IMR-90 (cell line): ENCODE measurements around the gene ARMC9. TPM values are rescaled to one million over a fixed set of nuclear protein-coding genes. Genes with fewer than 3 reads are reported as not detected.

Experiments used
- ATAC-seq: fragments of 200-7000 bp; cut with Tn5 transposase; 2 replicates; pipeline ENCODE4 v1.9.1; 2020; ENCODE audit warnings: low read depth, mild to moderate bottlenecking, moderate library complexity
- BruUV-seq: library from RNA; stranded (reverse); fragments of 400-500 nt; replicated peaks from 2 replicates; lab custom pipeline; 2021; lab: Mats Ljungman, UMichigan
- CTCF ChIA-PET: fragments of 300-600 bp; formaldehyde crosslinking; extraction: SDS; loops from one replicate; lab custom pipeline; 2021; ENCODE audit warnings: antibody characterized with exemption; lab: Yijun Ruan, JAX
- POLR2A ChIA-PET: fragments of 300-600 bp; sonication (Branson Sonifier 250); formaldehyde crosslinking; loops from one replicate; lab custom pipeline; 2022; ENCODE audit warnings: antibody characterized with exemption; ENCODE audit not compliant: unreplicated experiment; lab: Charles Lee
- DNase-seq: peaks from one replicate; pipeline ENCODE4 v3.0.0; 2013
- H2AFZ ChIP-seq: replicated peaks from 2 replicates; pipeline ENCODE3; 2013; ENCODE audit warnings: low read length, mild to moderate bottlenecking; ENCODE audit not compliant: poor library complexity
- H2AK5ac ChIP-seq: 2 replicates; pipeline ENCODE4 v1.6.1; 2013; ENCODE audit warnings: low read depth, low read length, inconsistent platforms
- H2AK9ac ChIP-seq: replicated peaks from 2 replicates; pipeline ENCODE3; 2013; ENCODE audit warnings: mild to moderate bottlenecking, low read depth, low read length, moderate library complexity; ENCODE audit not compliant: poor library complexity
- H2BK120ac ChIP-seq: 2 replicates; pipeline ENCODE4 v1.6.1; 2013; ENCODE audit warnings: low read depth, low read length, inconsistent platforms
- H2BK15ac ChIP-seq: 3 replicates; pipeline ENCODE4 v1.6.1; 2013; ENCODE audit warnings: low read depth, low read length, inconsistent platforms
- H2BK20ac ChIP-seq: 2 replicates; pipeline ENCODE4 v1.6.1; 2013; ENCODE audit warnings: low read depth, mild to moderate bottlenecking, inconsistent platforms, low read length, moderate library complexity
- H2BK5ac ChIP-seq: 2 replicates; pipeline ENCODE4 v1.6.1; 2013; ENCODE audit warnings: mild to moderate bottlenecking, low read depth, low read length, inconsistent platforms; ENCODE audit not compliant: poor library complexity, severe bottlenecking
- H3K14ac ChIP-seq: replicated peaks from 2 replicates; pipeline ENCODE4 v1.6.1; 2013; ENCODE audit warnings: low read depth, low read length, inconsistent platforms
- H3K18ac ChIP-seq: 2 replicates; pipeline ENCODE4 v1.6.1; 2013; ENCODE audit warnings: low read depth, low read length, control low read depth
- H3K23ac ChIP-seq: 2 replicates; pipeline ENCODE4 v1.6.1; 2013; ENCODE audit warnings: low read depth, low read length, inconsistent platforms
- H3K27ac ChIP-seq: 2 replicates; pipeline ENCODE4 v1.5.1; 2013; ENCODE audit warnings: mild to moderate bottlenecking, control low read depth, low read length; ENCODE audit not compliant: insufficient read depth
- H3K27me3 ChIP-seq: 2 replicates; pipeline ENCODE4 v1.6.1; 2013; ENCODE audit warnings: low read length; ENCODE audit not compliant: control insufficient read depth, insufficient read depth
- H3K36me3 ChIP-seq: 2 replicates; pipeline ENCODE4 v1.6.1; 2013; ENCODE audit warnings: low read length, mixed read lengths; ENCODE audit not compliant: control insufficient read depth, insufficient read depth
- H3K4ac ChIP-seq: 2 replicates; pipeline ENCODE4 v1.6.1; 2013; ENCODE audit warnings: low read depth, low read length, inconsistent platforms
- H3K4me1 ChIP-seq: 2 replicates; pipeline ENCODE4 v1.6.1; 2013; ENCODE audit warnings: low read length, mixed read lengths; ENCODE audit not compliant: control insufficient read depth, insufficient read depth
- H3K4me2 ChIP-seq: 2 replicates; pipeline ENCODE4 v1.6.1; 2013; ENCODE audit warnings: low read depth, mild to moderate bottlenecking, control low read depth, low read length, moderate library complexity
- H3K4me3 ChIP-seq: 2 replicates; pipeline ENCODE4 v1.5.1; 2013; ENCODE audit warnings: low read depth, mild to moderate bottlenecking, control low read depth, low read length, moderate library complexity; ENCODE audit not compliant: insufficient read depth
- H3K56ac ChIP-seq: 2 replicates; pipeline ENCODE4 v1.6.1; 2013; ENCODE audit warnings: low read length, inconsistent platforms; ENCODE audit not compliant: insufficient read depth; ENCODE audit errors: extremely low read depth
- H3K79me1 ChIP-seq, 2 experiments: 2 replicates each; pipeline ENCODE4 v1.6.1; 2013; ENCODE audit warnings: low read length in 2 of 2, inconsistent platforms in 1 of 2, low read depth in 1 of 2
- H3K9ac ChIP-seq: 2 replicates; pipeline ENCODE4 v1.6.1; 2013; ENCODE audit warnings: low read depth, low read length, control low read depth
- H3K9me1 ChIP-seq: 2 replicates; pipeline ENCODE4 v1.6.1; 2013; ENCODE audit warnings: low read length, inconsistent platforms; ENCODE audit not compliant: insufficient read depth
- H3K9me3 ChIP-seq: 2 replicates; pipeline ENCODE4 v1.6.1; 2013; ENCODE audit warnings: low read length; ENCODE audit not compliant: control insufficient read depth, insufficient read depth
- H4K20me1 ChIP-seq: 2 replicates; pipeline ENCODE4 v1.6.1; 2013; ENCODE audit warnings: low read length, inconsistent platforms; ENCODE audit not compliant: insufficient read depth
- H4K5ac ChIP-seq: 2 replicates; pipeline ENCODE4 v1.6.1; 2013; ENCODE audit warnings: mild to moderate bottlenecking, low read depth, low read length, control low read depth
- H4K8ac ChIP-seq, 2 experiments: 2 replicates each; pipeline ENCODE4 v1.6.1; 2013; ENCODE audit warnings: low read depth in 2 of 2, low read length in 2 of 2, control low read depth in 1 of 2, inconsistent platforms in 1 of 2
- H4K91ac ChIP-seq: 2 replicates; pipeline ENCODE4 v1.6.1; 2013; ENCODE audit warnings: low read depth, low read length, inconsistent platforms; ENCODE audit not compliant: insufficient read depth
- BHLHE40 ChIP-seq: fragments of 150-350 bp; IDR thresholded peaks from 2 replicates; pipeline ENCODE4 v1.6.1; 2016; ENCODE audit warnings: mild to moderate bottlenecking, low read depth, low read length
- CEBPB ChIP-seq: IDR thresholded peaks from 2 replicates; pipeline ENCODE4 v1.6.1; 2012; ENCODE audit warnings: low read depth, low read length, improper control_type of control experiment
- CHD1 ChIP-seq: IDR thresholded peaks from 2 replicates; pipeline ENCODE4 v1.6.1; 2012; ENCODE audit warnings: low read depth, low read length, improper control_type of control experiment
- ELK1 ChIP-seq: fragments of 150-350 bp; IDR thresholded peaks from 2 replicates; pipeline ENCODE4 v1.6.1; 2016; ENCODE audit warnings: low read depth, mild to moderate bottlenecking, low read length, moderate library complexity, borderline replicate concordance
- FOS ChIP-seq: fragments of 150-350 bp; IDR thresholded peaks from 2 replicates; pipeline ENCODE4 v1.6.1; 2016; ENCODE audit warnings: low read depth, low read length
- MAFK ChIP-seq: IDR thresholded peaks from 2 replicates; pipeline ENCODE4 v1.6.1; 2012; ENCODE audit warnings: low read depth, low read length, improper control_type of control experiment
- MAZ ChIP-seq: IDR thresholded peaks from 2 replicates; pipeline ENCODE4 v1.6.1; 2012; ENCODE audit warnings: low read depth, mild to moderate bottlenecking, low read length, improper control_type of control experiment, moderate library complexity, borderline replicate concordance
- NFE2L2 ChIP-seq: fragments of 150-350 bp; IDR thresholded peaks from 2 replicates; pipeline ENCODE4 v1.6.1; 2016; ENCODE audit warnings: low read depth, mild to moderate bottlenecking, low read length
- RFX5 ChIP-seq: IDR thresholded peaks from 2 replicates; pipeline ENCODE4 v1.8.0; 2012; ENCODE audit warnings: low read depth, mild to moderate bottlenecking, low read length, moderate library complexity
- WGBS, 2 experiments: methylation state at CpG; one replicate each; pipeline versions ENCODE4 v1.1.5 to v1.1.7; 2013; ENCODE audit warnings: missing lambda C conversion rate in 2 of 2; ENCODE audit not compliant: insufficient read length in 1 of 2; ENCODE audit errors: extremely low coverage in 2 of 2; 5-methylcytosine and 5-hydroxymethylcytosine counted together
- dilution Hi-C: fragments of 300-500 bp; cut with HindIII; formaldehyde crosslinking; loops from one replicate; pipeline ENCODE4 v1.14.3; 2018; ENCODE audit warnings: low sequenced_read_pairs; ENCODE audit not compliant: unreplicated experiment
- in situ Hi-C: fragments of 300-500 bp; cut with MboI; formaldehyde crosslinking; loops from 3 replicates; pipeline ENCODE4 v1.14.3; 2019; ENCODE audit warnings: low sequenced_read_pairs, inconsistent platforms, mixed read lengths
- intact Hi-C: fragments of 100-400 bp; cut with micrococcal nuclease; formaldehyde crosslinking; loops from 2 replicates; pipeline ENCODE4 v1.10.0; 2022
- polyA plus RNA-seq, 3 experiments: library from polyadenylated mRNA; depleted of rRNA; stranded (reverse); fragments of >200 nt; gene quantifications; 2 replicates each; pipeline ENCODE4 v1.2.3, GENCODE V29; 2012; ENCODE audit warnings: low replicate concordance in 1 of 3
- total RNA-seq: library from RNA; depleted of rRNA; stranded (reverse); fragments of >200 nt; gene quantifications from 2 replicates; pipeline ENCODE4 v1.2.3, GENCODE V29; 2012

ARMC9 gene
- total and polyA plus RNA-seq, 2 of the 4 experiments (the other 2 are of a cell fraction), result 36.0 to 46.6 TPM

GRCh38 chr2:231343006-231343710 is 144.7 kb downstream of the ARMC9 start:
- dilution Hi-C loops, result no loop called here
- H4K5ac ChIP-seq, result no peak overlapping the region
- H4K91ac ChIP-seq, result no peak overlapping the region
- no peaks in the 10 kb centered on the region for H3K9me3 ChIP-seq
- H3K9ac ChIP-seq, result no peak overlapping the region
- TF ChIP-seq FOS (no peak), NFE2L2 (no peak), BHLHE40 (no peak), MAZ (no peak), MAFK (no peak), RFX5 (no peak), CEBPB (no peak), CHD1 (no peak), ELK1 (no peak)
- intact Hi-C loops, result no loop called here
- ATAC-seq (no peak), DNase-seq (no peak)
- peaks cover 6% of the 10 kb centered on the region; the same call in 1 of the 2 replicates for H3K9me1 ChIP-seq
- H2AK5ac ChIP-seq, result no peak overlapping the region
- no peak overlapping the region for H2BK5ac ChIP-seq
- no peak overlapping the region for H3K23ac ChIP-seq
- H3K36me3 ChIP-seq, result peaks cover 11% of the 10 kb centered on the region
- no peak overlapping the region for H3K14ac ChIP-seq
- H3K27ac ChIP-seq, result no peak overlapping the region
- H3K4me3 ChIP-seq, result no peak overlapping the region
- no peak overlapping the region for H2AFZ ChIP-seq
- WGBS, 2 experiments, result no CpG with 5 or more reads among the region's 4 CpGs
- H3K79me1 ChIP-seq, result 0 out of 4 replicates have a peak, but pooled peaks cover 2 to 4% of the 10 kb centered on the region in 2 experiments
- no peak overlapping the region for H3K4ac ChIP-seq
- H2BK20ac ChIP-seq, result no peak overlapping the region
- in situ Hi-C loops, result no loop called here
- no peak overlapping the region for H2BK120ac ChIP-seq
- no peak overlapping the region for H3K56ac ChIP-seq
- no TSS peak for BruUV-seq
- no peak overlapping the region for H2BK15ac ChIP-seq
- ChIA-PET CTCF (no interaction called here), POLR2A (no interaction called here)
- H3K18ac ChIP-seq, result no peak overlapping the region
- no peak overlapping the region for H3K4me2 ChIP-seq
- H4K20me1 ChIP-seq, result no peaks in the 10 kb centered on the region
- H3K4me1 ChIP-seq, result peaks cover 9% of the 10 kb centered on the region
- H2AK9ac ChIP-seq, result no peak overlapping the region
- no peak overlapping the region for H4K8ac ChIP-seq
- no peaks in the 10 kb centered on the region for H3K27me3 ChIP-seq
